Measurements from ENCODE around the gene CNST.
"Not testable (repeated sequence)": the region's sequence is repeated elsewhere in the genome, so short reads cannot be mapped to it uniquely, and the experiment has no call there.

The CNST gene

DNA sequence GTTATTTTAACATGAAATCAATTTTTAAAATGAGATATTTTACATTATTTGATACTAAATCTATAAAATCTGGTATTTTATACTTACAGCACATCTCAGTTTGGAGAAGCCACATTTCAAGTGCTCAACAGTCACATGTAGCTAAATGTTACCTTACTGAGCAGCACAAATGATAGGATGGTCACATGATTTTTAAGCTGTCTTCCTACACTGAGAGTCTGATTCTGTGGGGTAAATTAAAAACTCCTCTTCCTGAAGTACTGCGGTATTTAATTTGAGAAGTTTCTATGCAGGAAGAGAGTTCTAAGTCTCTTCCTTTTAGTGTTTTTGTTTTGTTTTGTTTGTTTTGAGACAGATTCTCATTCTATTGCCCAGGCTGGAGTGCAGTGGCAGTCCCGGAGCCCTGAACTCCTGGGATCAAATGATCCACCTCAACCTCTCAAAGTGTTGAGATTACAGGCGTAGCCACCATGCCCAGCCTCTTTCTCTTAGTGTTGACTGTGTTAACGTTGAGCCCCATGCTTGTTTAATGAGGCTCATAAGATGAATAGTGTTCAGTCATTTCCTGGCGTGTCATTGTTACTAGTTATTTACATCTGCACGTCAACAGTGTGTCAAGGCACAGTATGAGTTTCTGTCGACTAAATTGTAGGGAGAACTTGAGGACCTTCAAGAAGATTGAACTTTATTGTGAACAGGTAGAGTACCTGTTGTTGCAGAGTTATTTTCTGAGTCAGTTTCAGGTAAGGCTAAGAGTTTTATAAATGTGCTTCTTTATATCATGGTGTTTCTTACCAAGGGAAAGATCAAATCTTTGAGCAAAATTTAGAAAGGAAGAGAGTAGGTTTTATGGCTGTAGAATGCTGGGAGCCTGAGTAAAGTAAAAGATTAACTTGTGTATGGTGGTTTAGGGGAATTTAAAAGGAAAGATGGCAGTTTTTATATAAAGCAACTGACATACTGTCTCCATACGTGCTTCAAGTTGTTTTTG lies 3.3 kb downstream of the CNST start:
- Histone ChIP-seq H3K4me1 (ENCODE audit: insufficient read depth, insufficient read length) (no peaks in the 10 kb centered on the region), H3K27me3 (ENCODE audit: insufficient read depth, insufficient read length) (no peaks in the 10 kb centered on the region), H3K36me3 (ENCODE audit: insufficient read depth, insufficient read length, low read length) (peaks cover 10% of the 10 kb centered on the region), H3K9ac (ENCODE audit: insufficient read length, low read depth) (no peak overlapping the region), H3K4me3 (ENCODE audit: insufficient read length, low read depth) (no peak overlapping the region), H3K9me3 (ENCODE audit: insufficient read depth, low read length) (no peaks in the 10 kb centered on the region)
- no peak for DNase-seq (ENCODE audit: low read depth, low spot score)
- TF ChIP-seq YY1 (IDR thresholded peaks at IDR 0.05; ENCODE audit: insufficient read depth, insufficient read length) (no peak), SUZ12 (IDR thresholded peaks at IDR 0.05; ENCODE audit: extremely low read depth, insufficient read depth, insufficient read length) (no peak)

DNA sequence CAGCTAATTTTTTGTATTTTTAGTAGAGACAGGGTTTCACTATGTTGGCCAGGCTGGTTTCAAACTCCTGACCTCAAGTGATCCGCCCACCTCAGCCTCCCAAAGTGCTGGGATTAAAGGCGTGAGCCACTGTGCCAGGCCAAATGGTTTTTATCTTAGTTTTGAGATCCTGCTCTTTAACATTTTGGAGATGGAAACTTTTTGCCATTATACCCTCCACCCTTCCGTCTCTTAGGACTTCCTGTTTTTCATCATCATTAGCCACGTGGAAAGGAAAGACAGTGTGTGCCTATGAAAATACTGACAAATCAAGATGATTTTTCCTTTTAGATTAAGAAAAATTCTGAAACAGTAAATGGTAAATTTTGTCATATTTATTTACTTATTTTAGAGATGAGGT lies 5.1 kb downstream of the CNST start:
- not testable (repeated sequence) for H3K4me1 ChIP-seq (ENCODE audit: insufficient read depth, insufficient read length); H3K4me3 ChIP-seq (ENCODE audit: insufficient read length, low read depth); H3K9ac ChIP-seq (ENCODE audit: insufficient read length, low read depth); DNase-seq (ENCODE audit: low read depth, low spot score); H3K36me3 ChIP-seq (ENCODE audit: insufficient read depth, insufficient read length, low read length); H3K27me3 ChIP-seq (ENCODE audit: insufficient read depth, insufficient read length); H3K9me3 ChIP-seq (ENCODE audit: insufficient read depth, low read length)

DNA sequence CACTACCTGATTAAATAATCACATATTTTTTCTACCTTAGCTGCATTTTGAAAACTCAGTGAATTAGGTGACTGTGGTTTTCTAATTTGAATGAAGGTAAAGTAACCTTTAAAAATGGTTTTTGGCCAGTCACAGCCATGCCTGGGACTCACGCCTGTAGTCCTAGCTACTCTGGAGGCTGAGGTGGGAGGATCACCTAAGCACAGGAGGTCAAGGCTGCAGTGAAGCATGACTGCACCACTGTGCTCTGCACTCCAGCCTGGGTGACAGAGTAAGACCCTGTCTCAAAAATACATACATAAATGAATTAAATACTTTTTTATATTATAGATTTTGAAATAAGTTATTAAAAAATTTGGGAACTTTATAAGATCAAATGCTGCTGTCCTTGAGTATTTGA lies 5.7 kb downstream of the CNST start:
- Histone ChIP-seq H3K27me3 (ENCODE audit: insufficient read depth, insufficient read length) (no peaks in the 10 kb centered on the region), H3K36me3 (ENCODE audit: insufficient read depth, insufficient read length, low read length) (peaks cover 7% of the 10 kb centered on the region), H3K4me3 (ENCODE audit: insufficient read length, low read depth) (no peak overlapping the region), H3K4me1 (ENCODE audit: insufficient read depth, insufficient read length) (no peaks in the 10 kb centered on the region), H3K9me3 (ENCODE audit: insufficient read depth, low read length) (no peaks in the 10 kb centered on the region), H3K9ac (ENCODE audit: insufficient read length, low read depth) (no peak overlapping the region)
- no peak for DNase-seq (ENCODE audit: low read depth, low spot score)
- TF ChIP-seq ZNF274 (IDR thresholded peaks at IDR 0.05; ENCODE audit: low read depth, low read length) (no peak), YY1 (IDR thresholded peaks at IDR 0.05; ENCODE audit: insufficient read depth, insufficient read length) (no peak), SUZ12 (IDR thresholded peaks at IDR 0.05; ENCODE audit: extremely low read depth, insufficient read depth, insufficient read length) (no peak)

DNA sequence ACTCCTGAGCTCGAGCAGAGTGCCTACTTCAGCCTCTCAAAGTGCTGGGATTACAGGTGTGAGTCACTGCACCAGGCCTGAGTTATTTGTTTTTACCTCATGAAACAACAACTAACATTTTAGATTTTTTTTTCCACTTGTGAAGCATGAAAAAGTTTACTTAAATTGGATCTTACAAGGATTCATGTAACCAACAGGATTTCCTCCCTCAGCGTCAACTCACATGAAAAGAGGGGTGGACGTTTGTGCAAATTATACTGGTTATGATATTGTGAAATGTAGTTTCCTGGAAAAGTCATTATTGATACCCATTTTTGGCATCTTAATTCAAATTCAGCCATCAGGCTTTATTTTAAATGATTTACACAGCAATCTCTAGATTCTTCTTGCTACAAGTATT lies 6.5 kb downstream of the CNST start:
- no peak overlapping the region for H3K4me3 ChIP-seq (ENCODE audit: insufficient read length, low read depth)
- H3K9me3 ChIP-seq (ENCODE audit: insufficient read depth, low read length) = no peaks in the 10 kb centered on the region
- no peak for DNase-seq (ENCODE audit: low read depth, low spot score)
- H3K36me3 ChIP-seq (ENCODE audit: insufficient read depth, insufficient read length, low read length) = peaks cover 7% of the 10 kb centered on the region
- H3K4me1 ChIP-seq (ENCODE audit: insufficient read depth, insufficient read length) = no peaks in the 10 kb centered on the region
- no peak overlapping the region for H3K9ac ChIP-seq (ENCODE audit: insufficient read length, low read depth)
- no peaks in the 10 kb centered on the region for H3K27me3 ChIP-seq (ENCODE audit: insufficient read depth, insufficient read length)
- TF ChIP-seq YY1 (IDR thresholded peaks at IDR 0.05; ENCODE audit: insufficient read depth, insufficient read length) (no peak), SUZ12 (IDR thresholded peaks at IDR 0.05; ENCODE audit: extremely low read depth, insufficient read depth, insufficient read length) (no peak), ZNF274 (IDR thresholded peaks at IDR 0.05; ENCODE audit: low read depth, low read length) (no peak)

DNA sequence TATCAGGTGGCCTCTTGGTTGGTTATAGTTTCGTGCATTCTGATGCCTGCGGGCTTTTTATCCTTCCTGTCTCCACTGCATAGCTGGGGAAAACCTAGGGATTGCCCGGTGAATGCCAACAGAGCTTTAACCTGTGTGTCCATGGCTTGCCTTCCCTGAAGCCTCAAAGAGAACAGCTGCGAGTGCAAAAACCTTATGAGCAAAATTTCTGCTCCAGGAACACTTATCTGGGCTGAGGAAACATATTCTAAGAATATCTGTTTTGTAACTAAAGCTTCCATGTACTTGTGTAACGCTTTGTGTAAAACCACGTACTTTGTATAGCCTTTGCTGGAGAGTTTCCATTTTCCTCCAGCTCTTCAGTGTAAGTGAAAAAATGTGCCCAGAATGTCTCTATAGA lies 7.2 kb downstream of the CNST start:
- H3K9me3 ChIP-seq (ENCODE audit: insufficient read depth, low read length) = no peaks in the 10 kb centered on the region
- H3K4me1 ChIP-seq (ENCODE audit: insufficient read depth, insufficient read length) = no peaks in the 10 kb centered on the region
- H3K36me3 ChIP-seq (ENCODE audit: insufficient read depth, insufficient read length, low read length) = peaks cover 7% of the 10 kb centered on the region
- no peak for TF ChIP-seq SUZ12 (IDR thresholded peaks at IDR 0.05; ENCODE audit: extremely low read depth, insufficient read depth, insufficient read length)
- no peak for TF ChIP-seq ZNF274 (IDR thresholded peaks at IDR 0.05; ENCODE audit: low read depth, low read length)
- TF ChIP-seq YY1 (IDR thresholded peaks at IDR 0.05; ENCODE audit: insufficient read depth, insufficient read length) = no peak
- no peak overlapping the region for H3K9ac ChIP-seq (ENCODE audit: insufficient read length, low read depth)
- no peaks in the 10 kb centered on the region for H3K27me3 ChIP-seq (ENCODE audit: insufficient read depth, insufficient read length)
- H3K4me3 ChIP-seq (ENCODE audit: insufficient read length, low read depth) = no peak overlapping the region
- no peak for DNase-seq (ENCODE audit: low read depth, low spot score)

DNA sequence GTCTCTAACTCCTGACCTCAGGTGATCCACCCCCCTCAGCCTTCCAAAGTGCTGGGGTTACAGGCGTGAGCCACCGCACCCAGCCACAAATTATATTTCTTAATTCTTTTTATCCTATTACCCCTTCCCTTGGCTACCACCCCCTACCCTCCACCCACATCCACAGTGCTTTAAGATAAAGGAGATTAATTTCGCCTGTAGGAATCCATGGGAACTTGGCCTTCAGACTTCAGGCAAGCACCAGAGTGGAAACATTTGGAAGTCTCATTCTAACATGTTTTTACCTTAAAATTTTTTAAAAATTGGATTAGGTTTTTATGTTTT lies 10.4 kb downstream of the CNST start:
- DNase-seq (ENCODE audit: low read depth, low spot score) = no peak
- Histone ChIP-seq H3K4me1 (ENCODE audit: insufficient read depth, insufficient read length) (no peaks in the 10 kb centered on the region), H3K9ac (ENCODE audit: insufficient read length, low read depth) (no peak overlapping the region), H3K27me3 (ENCODE audit: insufficient read depth, insufficient read length) (no peaks in the 10 kb centered on the region), H3K36me3 (ENCODE audit: insufficient read depth, insufficient read length, low read length) (peaks cover 2% of the 10 kb centered on the region), H3K9me3 (ENCODE audit: insufficient read depth, low read length) (no peaks in the 10 kb centered on the region), H3K4me3 (ENCODE audit: insufficient read length, low read depth) (no peak overlapping the region)
- no peak for TF ChIP-seq YY1 (IDR thresholded peaks at IDR 0.05; ENCODE audit: insufficient read depth, insufficient read length)
- no peak for TF ChIP-seq ZNF274 (IDR thresholded peaks at IDR 0.05; ENCODE audit: low read depth, low read length)
- TF ChIP-seq SUZ12 (IDR thresholded peaks at IDR 0.05; ENCODE audit: extremely low read depth, insufficient read depth, insufficient read length) = no peak

DNA sequence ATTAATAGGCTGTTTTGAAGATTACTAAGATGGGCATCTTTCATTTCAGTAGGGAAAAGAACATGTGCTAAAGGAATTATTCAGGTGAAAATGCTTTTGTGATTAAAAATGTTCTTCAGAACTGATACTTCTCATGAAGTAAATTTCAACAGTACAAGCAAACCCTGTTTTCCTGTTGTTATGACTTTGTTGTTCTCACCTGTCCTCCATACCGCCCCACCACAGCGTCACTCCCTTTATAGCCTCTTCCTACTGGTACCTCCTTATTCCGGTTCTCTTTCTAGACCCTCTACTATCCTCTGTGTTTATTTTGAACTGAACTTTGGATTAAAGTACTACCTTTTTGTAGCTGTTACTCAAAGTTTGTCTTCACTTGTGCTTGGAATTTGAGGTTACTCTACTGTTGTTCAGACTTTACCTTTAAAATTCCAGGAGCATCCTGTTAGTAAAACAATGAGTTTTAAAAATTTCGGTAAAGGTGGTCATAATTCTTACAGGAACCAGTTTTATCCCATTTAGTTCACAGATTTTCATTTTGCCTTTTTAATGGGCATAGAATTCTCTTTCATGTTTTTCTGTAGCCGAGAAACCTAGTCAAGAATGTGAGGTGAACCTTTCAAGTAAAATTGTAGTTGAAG lies 10.9 kb downstream of the CNST start:
- DNase-seq (ENCODE audit: low read depth, low spot score) = no peak
- Histone ChIP-seq H3K4me3 (ENCODE audit: insufficient read length, low read depth) (no peak overlapping the region), H3K4me1 (ENCODE audit: insufficient read depth, insufficient read length) (no peaks in the 10 kb centered on the region), H3K9me3 (ENCODE audit: insufficient read depth, low read length) (no peaks in the 10 kb centered on the region), H3K9ac (ENCODE audit: insufficient read length, low read depth) (no peak overlapping the region), H3K27me3 (ENCODE audit: insufficient read depth, insufficient read length) (no peaks in the 10 kb centered on the region), H3K36me3 (ENCODE audit: insufficient read depth, insufficient read length, low read length) (no peaks in the 10 kb centered on the region)
- no peak for TF ChIP-seq YY1 (IDR thresholded peaks at IDR 0.05; ENCODE audit: insufficient read depth, insufficient read length)
- no peak for TF ChIP-seq SUZ12 (IDR thresholded peaks at IDR 0.05; ENCODE audit: extremely low read depth, insufficient read depth, insufficient read length)
- TF ChIP-seq ZNF274 (IDR thresholded peaks at IDR 0.05; ENCODE audit: low read depth, low read length) = no peak

Measured in NT2/D1 (cell line).